ENCODE data around the gene CTIF.
"Not testable (repeated sequence)": the region's sequence is repeated elsewhere in the genome, so short reads cannot be mapped to it uniquely, and the experiment has no call there.

Gene CTIF

GRCh38 chr18:48538531-48539405 is at the start of gene CTIF:
TSS of gene CTIF (plus strand) at chr18:48539031. CDS start at chr18:48619566, 80,535 bp downstream.
- DNase-seq: peak; percentile 95

DNA sequence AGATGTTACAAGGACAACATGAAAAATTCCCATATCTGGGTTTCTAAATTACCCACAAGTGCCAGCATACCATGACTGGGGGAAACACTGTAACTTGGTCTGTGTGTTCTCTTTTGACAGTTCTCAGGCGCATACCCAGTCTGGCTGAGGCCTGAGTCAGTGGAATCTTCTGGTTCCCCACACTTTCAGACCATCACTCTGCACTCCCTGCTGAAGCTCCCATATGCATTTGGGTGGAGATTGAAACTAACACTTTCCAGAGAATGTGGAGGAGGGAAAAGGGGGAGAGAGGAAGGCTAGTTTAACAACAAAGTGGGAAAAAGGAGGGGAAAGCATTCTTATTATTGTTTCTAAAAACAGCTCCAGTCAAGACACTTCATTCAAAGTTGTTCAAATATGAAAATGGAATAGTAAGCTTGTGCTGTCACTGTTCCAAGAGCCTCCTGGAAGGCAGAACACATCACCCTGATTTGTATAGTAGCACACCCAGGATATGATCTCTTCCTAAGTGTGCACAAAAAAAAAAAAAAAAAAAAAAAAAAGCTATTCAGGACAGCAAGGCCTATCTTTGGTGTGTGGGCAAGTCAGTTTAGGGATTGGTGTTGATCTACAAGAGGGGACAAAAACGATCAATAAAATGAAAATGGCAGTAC is 48.1 kb upstream of the CTIF start:
- no peak for DNase-seq

- no peak for DNase-seq
These were observed 46.0 kb upstream of the CTIF start for GRCh38 chr18:48492880-48493279.

DNA sequence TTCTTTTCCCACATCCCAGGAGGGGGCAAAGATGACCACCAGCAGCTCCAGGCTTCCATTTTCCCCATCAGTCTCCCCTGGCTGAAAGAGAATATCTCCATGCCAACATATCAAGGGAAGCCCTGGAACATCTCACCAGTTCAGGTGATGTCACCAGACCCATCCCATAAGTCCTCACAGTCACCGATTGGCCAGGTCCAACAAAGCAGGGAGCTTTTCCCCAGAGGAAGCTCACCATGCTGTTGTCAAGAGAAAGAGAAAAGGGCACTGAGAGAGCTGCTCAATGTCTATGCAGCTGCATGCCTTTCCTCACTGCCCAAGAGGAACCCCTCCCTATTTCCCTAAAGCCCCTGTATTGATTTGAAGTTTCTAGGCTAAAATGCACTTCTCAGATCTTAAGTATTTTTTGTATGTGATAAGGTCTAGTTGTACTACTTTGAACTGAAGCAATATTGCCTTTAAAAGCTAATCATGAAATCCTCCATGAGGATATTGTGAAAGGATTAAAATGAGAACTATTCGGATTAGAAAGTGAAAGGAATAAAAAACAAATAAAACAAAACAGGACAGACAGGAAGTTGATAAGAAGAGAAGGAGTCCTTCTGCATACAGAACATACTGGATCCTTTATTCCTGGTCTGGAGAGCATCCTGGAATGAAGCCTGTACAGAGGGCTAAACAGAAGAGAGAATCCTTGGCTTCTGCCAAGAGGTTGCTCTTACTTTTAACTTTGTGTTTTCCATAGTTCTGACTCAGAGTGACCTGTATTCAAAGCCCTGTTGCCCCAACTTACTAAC is 45.2 kb upstream of the CTIF start:
- DNase-seq: no peak

GRCh38 chr18:48497863-48498262 is 41.0 kb upstream of the CTIF start:
- DNase-seq: no peak

DNA sequence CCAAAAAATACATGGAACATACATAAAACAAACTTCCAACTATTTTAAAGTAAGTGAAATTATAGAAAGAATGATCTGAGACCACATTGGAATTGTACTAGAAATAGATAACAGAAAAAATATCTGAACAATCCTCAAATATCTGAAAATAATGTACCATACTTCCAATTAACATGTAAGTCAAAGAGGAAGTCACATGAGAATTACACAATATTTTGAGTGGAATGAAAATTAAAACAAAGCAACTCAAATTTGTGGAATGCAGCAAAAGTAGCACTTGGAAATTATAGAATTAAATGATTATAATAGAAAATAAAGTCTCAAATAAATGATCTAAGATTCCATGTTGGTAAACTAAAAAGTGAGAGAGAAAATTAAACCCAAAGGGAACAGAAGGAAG is 38.3 kb upstream of the CTIF start:
- no peak for DNase-seq

DNA sequence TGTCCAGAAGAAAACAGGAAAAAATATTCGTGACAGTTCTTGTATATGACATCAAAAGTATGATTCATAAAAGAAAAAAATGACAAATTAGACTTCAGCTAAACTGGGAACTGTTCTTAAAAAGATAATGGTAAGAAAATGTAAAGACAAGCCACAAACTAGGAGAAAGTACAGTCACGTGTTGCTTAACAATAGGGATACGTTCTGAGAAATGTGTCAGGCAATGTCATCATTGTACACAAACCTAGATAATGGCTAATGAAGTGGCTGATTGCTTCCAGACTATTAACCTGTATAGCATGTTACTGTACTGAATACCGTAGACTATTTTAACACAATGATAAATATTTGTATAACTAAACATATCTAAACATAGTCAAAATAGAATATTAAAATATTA is 35.9 kb upstream of the CTIF start:
- DNase-seq: no peak

DNA sequence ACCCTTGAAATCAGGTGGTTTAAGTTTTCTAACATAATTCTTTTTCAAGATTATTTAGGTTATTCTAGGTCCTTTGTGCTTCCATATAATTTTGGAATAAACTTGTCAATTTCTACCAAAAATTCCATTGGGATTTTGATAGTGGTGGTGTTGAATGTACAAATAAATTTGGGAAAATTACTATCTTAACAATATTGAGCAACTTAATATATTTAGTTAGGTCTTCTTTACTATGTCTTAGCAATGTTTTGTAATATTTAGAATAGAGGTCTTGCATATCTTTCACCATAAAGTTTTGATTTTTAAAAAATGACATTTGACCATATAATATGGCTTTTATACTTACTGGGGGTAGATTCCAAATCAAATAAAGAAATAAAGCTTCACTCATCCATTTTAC is 34.0 kb upstream of the CTIF start:
- DNase-seq: no peak

DNA sequence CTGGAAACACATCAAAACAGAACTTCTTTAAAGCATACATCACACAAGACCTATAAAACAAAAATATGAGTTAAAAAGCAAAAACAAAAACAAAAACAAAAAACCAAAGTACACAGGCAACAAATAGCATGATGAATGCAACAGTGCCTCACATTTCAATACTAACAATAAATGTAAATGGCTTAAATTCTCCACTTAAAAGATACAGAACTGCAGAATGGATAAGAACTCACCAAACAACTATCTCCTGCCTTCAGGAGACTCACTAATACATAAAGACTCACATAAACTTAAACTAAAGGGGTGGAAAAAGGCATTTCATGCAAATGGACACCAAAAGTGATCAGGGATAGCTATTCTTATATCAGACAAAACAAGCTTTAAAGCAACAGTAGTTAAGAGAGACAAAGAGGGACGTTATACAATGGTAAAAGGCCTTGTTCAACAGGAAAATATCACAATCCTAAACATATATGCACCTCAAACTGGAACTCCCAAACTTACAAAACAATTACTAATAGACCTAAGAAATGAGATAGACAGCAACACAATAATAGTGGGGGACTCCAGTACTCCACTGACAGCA is 31.8 kb upstream of the CTIF start:
- not testable (repeated sequence) for DNase-seq

GRCh38 chr18:48512498-48512897 is 26.3 kb upstream of the CTIF start:
- not testable (repeated sequence) for DNase-seq

DNA sequence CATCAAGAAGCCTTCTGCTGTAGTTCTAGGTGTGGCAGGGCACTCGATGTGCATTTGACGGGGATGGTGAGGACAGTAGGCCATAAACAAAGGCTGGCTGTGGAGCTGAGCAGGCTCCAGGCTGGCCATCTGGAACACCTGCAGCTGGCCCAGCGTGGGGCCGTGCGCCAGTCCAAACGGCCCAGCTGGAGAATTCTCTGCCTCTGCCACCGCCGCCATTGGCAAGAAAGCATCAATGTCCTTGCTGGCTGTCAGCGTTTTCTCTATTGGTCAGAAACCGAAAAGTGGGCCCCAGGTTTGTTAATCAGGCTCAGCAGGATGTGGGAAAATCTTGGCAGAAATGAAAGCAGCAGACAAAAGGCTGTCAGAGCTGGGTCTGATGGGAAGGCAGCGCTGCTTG is 24.0 kb upstream of the CTIF start:
- no peak for DNase-seq

DNA sequence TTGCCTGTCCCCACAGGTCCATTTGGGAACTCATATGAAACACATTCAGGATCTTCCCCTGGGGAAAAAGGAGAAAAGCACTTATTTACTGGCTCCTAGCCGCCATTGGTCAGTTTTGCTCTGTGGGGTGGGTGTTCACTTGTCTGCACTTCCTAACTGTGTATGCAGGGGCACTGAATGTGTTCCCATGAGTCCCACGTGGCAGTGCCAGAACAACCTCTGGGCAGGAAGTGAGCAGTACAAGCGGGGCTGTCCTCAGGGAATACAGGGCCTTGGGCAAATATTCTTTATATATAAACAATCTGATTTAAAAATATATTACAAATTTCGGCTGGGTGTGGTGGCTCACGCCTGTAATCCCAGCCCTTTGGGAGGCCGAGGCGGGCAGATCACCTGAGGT is 21.8 kb upstream of the CTIF start:
- DNase-seq: no peak

- DNase-seq: no peak
These were observed 19.3 kb upstream of the CTIF start for GRCh38 chr18:48519431-48520100.

GRCh38 chr18:48521723-48522122 is 17.1 kb upstream of the CTIF start:
- no peak for DNase-seq

- DNase-seq: no peak
These were observed 13.2 kb upstream of the CTIF start for GRCh38 chr18:48525671-48526070.

DNA sequence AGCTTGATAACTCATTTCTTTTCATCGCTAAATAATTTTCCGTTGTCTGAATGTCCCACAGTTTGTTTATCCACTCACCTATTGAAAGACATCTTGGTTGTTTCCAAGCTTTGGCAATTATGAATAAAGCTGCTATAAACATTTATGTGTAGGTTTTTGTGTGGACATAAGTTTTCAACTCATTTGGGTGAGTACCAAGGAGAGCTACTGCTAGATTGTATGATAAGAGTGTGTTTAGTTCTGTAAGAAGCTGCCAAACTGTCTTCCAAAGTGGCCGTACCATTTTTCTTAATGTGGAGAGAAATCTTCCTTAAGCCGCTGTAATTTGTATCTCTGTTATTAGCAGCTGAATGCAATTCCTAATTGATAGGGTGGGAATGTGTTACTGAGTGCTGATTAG is 11.4 kb upstream of the CTIF start:
- DNase-seq: no peak

DNA sequence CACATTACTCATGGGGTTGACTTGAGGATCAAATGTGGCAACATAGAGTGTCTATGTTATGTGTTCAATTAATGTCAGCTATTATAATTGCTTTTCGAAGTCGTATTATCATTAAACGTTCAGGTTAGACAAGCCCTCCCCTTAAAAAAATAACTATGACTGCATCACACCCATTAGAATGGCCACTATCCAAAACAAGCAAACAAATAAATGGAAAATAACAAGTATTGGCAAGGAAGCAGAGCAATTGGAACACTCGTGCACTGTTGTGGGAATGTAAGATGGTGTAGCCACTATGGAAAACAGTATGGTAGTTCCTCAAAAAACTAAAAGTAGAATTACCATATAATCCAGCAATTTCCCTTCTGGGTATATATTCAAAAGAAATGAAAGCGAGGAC is 10.0 kb upstream of the CTIF start:
- DNase-seq: no peak

DNA sequence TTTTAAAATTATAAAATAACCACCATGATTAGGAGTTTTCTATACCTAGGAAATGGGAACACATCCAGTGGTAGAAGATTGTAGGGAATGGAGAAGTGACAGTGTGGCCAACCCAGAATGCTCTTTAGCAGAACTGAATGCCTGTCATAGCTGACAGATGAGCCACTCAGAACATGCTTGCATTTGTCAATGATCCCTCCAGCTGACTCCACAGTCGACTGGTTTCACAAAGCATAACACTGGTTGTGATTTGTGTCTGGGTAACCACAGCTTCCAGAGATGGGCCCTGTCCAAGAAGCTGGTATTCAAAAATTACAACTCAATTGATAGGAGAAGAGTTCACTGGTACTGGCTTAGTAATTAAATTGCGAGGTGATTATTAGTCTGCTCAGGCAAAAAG is 9.0 kb upstream of the CTIF start:
- no peak for DNase-seq

GRCh38 chr18:48530399-48531081 is 8.3 kb upstream of the CTIF start:
- DNase-seq: no peak

- no peak for DNase-seq
These were observed 7.8 kb upstream of the CTIF start for GRCh38 chr18:48531082-48531403.

DNA sequence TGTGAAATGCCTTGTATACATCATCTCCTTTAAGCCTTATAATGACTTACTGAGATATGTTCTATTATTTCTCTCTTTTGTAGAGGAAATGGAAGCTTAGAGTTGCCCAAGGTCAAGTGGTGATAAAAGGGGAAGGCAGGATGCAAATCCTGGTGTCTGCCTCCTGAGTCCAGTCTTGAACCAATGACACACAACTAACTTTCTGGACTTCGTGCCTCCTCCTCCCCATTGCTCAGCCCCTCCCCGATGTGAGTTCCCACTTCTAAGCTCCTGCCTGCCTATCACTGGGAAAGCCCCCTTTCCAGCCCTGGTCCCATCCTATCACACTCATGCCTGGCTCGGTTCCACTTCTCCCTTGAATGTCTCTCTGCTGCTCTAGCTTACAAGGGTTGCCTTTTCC is 6.9 kb upstream of the CTIF start:
- no peak for DNase-seq
